Measurements from ENCODE around the gene GABRA5.
"Not testable (repeated sequence)": the region's sequence is repeated elsewhere in the genome, so short reads cannot be mapped to it uniquely, and the experiment has no call there.

DNA sequence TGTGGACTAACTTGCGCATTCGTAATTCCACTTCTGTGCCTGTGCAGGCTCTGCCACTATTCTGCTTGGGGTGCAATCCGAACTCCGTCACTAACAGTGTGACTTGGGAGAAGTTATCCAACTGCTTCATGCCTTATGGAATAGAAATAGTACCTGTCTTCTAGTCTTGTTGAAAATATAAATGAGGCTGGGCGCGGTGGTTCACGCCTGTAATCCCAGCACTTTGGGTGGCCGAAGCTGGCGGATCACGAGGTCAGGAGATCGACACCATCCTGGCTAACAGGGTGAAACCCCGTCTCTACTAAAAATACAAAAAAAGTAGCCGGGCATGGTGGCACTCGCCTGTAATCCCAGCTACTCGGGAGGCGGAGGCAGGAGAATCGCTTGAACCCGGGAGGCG, 28.5 kb downstream of the GABRA5 start:
- not testable (repeated sequence) for TF ChIP-seq GABPA, POLR2AphosphoS5 (IDR thresholded peaks at IDR 0.05; ENCODE audit: low read depth)
- TF ChIP-seq, protein P1, sequence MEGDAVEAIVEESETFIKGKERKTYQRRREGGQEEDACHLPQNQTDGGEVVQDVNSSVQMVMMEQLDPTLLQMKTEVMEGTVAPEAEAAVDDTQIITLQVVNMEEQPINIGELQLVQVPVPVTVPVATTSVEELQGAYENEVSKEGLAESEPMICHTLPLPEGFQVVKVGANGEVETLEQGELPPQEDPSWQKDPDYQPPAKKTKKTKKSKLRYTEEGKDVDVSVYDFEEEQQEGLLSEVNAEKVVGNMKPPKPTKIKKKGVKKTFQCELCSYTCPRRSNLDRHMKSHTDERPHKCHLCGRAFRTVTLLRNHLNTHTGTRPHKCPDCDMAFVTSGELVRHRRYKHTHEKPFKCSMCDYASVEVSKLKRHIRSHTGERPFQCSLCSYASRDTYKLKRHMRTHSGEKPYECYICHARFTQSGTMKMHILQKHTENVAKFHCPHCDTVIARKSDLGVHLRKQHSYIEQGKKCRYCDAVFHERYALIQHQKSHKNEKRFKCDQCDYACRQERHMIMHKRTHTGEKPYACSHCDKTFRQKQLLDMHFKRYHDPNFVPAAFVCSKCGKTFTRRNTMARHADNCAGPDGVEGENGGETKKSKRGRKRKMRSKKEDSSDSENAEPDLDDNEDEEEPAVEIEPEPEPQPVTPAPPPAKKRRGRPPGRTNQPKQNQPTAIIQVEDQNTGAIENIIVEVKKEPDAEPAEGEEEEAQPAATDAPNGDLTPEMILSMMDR (IDR thresholded peaks at IDR 0.05; ENCODE audit: insufficient read depth, low read length), result not testable (repeated sequence)

Measured in HL-60 (cell line).